ENCODE data around the gene RDH16.
A peak's percentile ranks its signal among the peaks of the same experiment; 100 is the strongest.

The RDH16 gene

GRCh38 chr12:57001448-57001906 lies 44.1 kb upstream of the RDH16 start:
- DNase-seq (ENCODE audit: low spot score): peak; percentile 41
- H3K27ac ChIP-seq: no peak overlapping the region
- peak; percentile 54 for TF ChIP-seq CTCF (conservative IDR thresholded peaks at IDR 0.05; ENCODE audit: low read depth)
- CTCF ChIA-PET: interaction anchor here (0.5 to 1.8 kb wide), 14 partner anchors 9 to 372 kb away, joined by 3 to 7 read pairs (median 3); partner anchors contain the start of genes MYO1A and RDH16
- POLR2A ChIA-PET (ENCODE audit: low non-redundant PET): no interaction called here

- no peak for DNase-seq (ENCODE audit: low spot score)
- ChIA-PET POLR2A (ENCODE audit: low non-redundant PET) (no interaction called here), CTCF (interaction anchor here (1.3 kb wide), 1 partner anchor 13 kb away, joined by 5 read pairs; no protein-coding TSS in a partner anchor)
- no peak overlapping the region for H3K27ac ChIP-seq
- TF ChIP-seq CTCF (conservative IDR thresholded peaks at IDR 0.05; ENCODE audit: low read depth): no peak
These were observed 43.0 kb upstream of the RDH16 start for GRCh38 chr12:57000393-57000792.

GRCh38 chr12:56999456-56999855 lies 42.0 kb upstream of the RDH16 start:
- no peak for DNase-seq (ENCODE audit: low spot score)
- ChIA-PET POLR2A (ENCODE audit: low non-redundant PET) (interaction anchor here (0.8 kb wide), 1 partner anchor 23 kb away, joined by 3 read pairs; no protein-coding TSS in a partner anchor), CTCF (interaction anchor here (0.6 kb wide), 1 partner anchor 13 kb away, joined by 3 read pairs; no protein-coding TSS in a partner anchor)
- TF ChIP-seq CTCF (conservative IDR thresholded peaks at IDR 0.05; ENCODE audit: low read depth): no peak
- H3K27ac ChIP-seq: no peak overlapping the region

- ChIA-PET CTCF (no interaction called here), POLR2A (ENCODE audit: low non-redundant PET) (no interaction called here)
- no peak overlapping the region for H3K27ac ChIP-seq
- no peak for DNase-seq (ENCODE audit: low spot score)
- no peak for TF ChIP-seq CTCF (conservative IDR thresholded peaks at IDR 0.05; ENCODE audit: low read depth)
These were observed 41.6 kb upstream of the RDH16 start for GRCh38 chr12:56998981-56999380.

- POLR2A ChIA-PET (ENCODE audit: low non-redundant PET): no interaction called here
- CTCF ChIA-PET: interaction anchor here (0.5 kb wide), 1 partner anchor 70 kb away, joined by 4 read pairs; no protein-coding TSS in a partner anchor
- DNase-seq (ENCODE audit: low spot score): no peak
- no peak overlapping the region for H3K27ac ChIP-seq
- no peak for TF ChIP-seq CTCF (conservative IDR thresholded peaks at IDR 0.05; ENCODE audit: low read depth)
These were observed 40.9 kb upstream of the RDH16 start for GRCh38 chr12:56998316-56998715.

GRCh38 chr12:56996793-56997545 lies 39.6 kb upstream of the RDH16 start:
- DNase-seq (ENCODE audit: low spot score): no peak
- ChIA-PET POLR2A (ENCODE audit: low non-redundant PET) (no interaction called here), CTCF (no interaction called here)
- no peak overlapping the region for H3K27ac ChIP-seq
- no peak for TF ChIP-seq CTCF (conservative IDR thresholded peaks at IDR 0.05; ENCODE audit: low read depth)

Data from RWPE1 (cell line).